ENCODE results near the gene HIVEP2.

Gene HIVEP2

GRCh38 chr6:142925575-142926110, 19.3 kb downstream of the HIVEP2 start:
- H3K36me3 ChIP-seq (replicated peaks): no peaks in the 10 kb centered on the region
- no peaks in the 10 kb centered on the region for H3K27me3 ChIP-seq (ENCODE audit: low read depth)
- no peak for DNase-seq (ENCODE audit: low spot score in 2 of 2)
- in situ Hi-C loops (cut with MboI; ENCODE audit: low sequenced_read_pairs): no loop called here
- no peaks in the 10 kb centered on the region for H3K9me3 ChIP-seq
- H3K4me1 ChIP-seq: peaks cover 14% of the 10 kb centered on the region
- no peak overlapping the region for H3K4me3 ChIP-seq

DNA sequence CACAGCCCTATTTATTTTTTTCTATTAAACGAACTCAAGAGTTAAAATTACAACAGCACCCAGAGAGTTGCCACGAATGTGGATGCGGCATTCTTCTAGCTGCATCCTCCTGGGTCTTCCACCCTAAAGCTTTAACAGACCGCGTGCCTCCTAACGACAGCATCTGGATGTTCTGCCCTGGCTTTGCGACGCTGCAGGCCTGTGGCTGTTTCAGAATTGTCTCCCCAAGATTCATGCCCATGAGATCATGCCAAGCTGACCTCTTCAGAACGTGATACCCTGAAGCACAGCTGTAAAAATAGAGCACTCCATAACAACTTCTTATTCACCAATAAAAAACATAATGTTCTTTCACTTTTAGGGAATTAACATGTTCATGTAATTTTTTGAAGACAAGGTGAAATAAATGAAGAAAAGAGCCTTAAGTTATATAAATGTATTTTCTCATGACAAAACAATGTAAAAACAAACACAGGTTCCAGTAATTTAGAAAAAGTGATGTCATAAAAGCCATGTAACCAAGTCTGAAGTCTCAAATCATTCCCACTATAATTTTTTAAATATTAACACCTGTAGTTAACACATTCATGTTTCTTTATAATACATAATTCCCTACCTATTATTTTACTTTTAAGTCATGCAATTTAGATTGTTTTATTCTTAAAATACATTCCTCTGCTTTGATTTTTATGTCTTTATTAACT, 26.5 kb downstream of the HIVEP2 start:
- no peaks in the 10 kb centered on the region for H3K4me1 ChIP-seq
- no peaks in the 10 kb centered on the region for H3K9me3 ChIP-seq
- H3K36me3 ChIP-seq (replicated peaks): no peaks in the 10 kb centered on the region
- no peaks in the 10 kb centered on the region for H3K27me3 ChIP-seq (ENCODE audit: low read depth)
- in situ Hi-C loops (cut with MboI; ENCODE audit: low sequenced_read_pairs): no loop called here
- H3K4me3 ChIP-seq: no peak overlapping the region
- no peak for DNase-seq (ENCODE audit: low spot score in 2 of 2)

DNA sequence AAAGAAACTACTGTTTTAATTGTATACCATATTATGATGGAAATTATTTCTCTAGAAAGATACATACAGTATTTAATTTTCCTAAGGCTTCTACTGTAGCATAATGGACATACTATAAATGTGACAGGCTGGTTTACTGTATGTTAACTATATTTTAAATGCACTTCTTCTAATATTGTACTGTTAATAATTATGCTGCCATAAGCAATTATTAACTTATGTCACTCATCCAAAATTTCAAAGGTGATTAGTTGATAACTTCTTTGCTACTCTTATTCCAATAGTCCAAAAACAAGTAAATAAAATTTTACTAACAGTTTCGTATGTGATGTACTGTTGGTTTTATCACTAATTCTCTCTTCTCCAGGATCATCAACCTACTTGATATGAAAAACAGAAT, 28.1 kb downstream of the HIVEP2 start:
- Histone ChIP-seq H3K4me1 (no peaks in the 10 kb centered on the region), H3K27me3 (ENCODE audit: low read depth) (no peaks in the 10 kb centered on the region), H3K36me3 (replicated peaks) (no peaks in the 10 kb centered on the region), H3K4me3 (no peak overlapping the region), H3K9me3 (no peaks in the 10 kb centered on the region)
- no peak for DNase-seq (ENCODE audit: low spot score in 2 of 2)
- in situ Hi-C loops (cut with MboI; ENCODE audit: low sequenced_read_pairs): no loop called here

DNA sequence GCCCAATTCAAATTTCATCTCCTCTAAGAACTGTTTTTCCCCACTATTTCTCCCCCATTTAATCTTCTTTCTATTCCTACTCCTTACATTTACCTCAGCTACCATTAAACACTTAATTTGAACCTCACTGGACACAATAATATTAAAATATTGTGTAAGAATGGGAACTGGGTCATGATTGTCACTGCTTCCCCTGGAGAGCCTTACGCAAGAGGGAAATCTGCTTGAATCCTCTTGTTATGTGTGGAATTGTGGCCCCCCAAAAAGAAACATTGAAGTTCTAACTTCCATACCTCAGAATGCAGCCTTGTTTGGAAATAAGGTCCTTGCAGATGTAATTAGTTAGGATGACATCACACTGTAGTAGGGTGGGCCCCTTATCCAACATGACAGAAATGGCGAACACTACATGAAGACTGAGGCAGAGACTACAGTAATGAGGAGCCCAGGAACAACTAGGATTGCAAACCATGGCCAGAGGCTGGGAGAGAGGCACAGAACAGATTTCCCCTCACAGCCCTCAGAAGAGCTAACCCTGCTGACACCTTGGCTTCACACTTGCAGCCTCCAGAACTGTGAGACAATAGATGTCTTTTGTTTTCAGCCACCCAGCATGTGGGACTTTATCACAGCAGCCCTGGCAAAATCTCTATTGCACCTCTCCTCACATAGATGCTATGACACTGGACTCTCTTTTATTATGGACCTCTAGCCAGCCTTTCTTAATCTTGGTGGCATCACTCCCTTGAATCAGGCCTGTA, 29.9 kb downstream of the HIVEP2 start:
- H3K36me3 ChIP-seq (replicated peaks): no peaks in the 10 kb centered on the region
- H3K4me3 ChIP-seq: no peak overlapping the region
- in situ Hi-C loops (cut with MboI; ENCODE audit: low sequenced_read_pairs): no loop called here
- H3K9me3 ChIP-seq: no peaks in the 10 kb centered on the region
- no peak for DNase-seq (ENCODE audit: low spot score in 2 of 2)
- no peaks in the 10 kb centered on the region for H3K27me3 ChIP-seq (ENCODE audit: low read depth)
- no peaks in the 10 kb centered on the region for H3K4me1 ChIP-seq

GRCh38 chr6:142914369-142914768, 30.6 kb downstream of the HIVEP2 start:
- in situ Hi-C loops (cut with MboI; ENCODE audit: low sequenced_read_pairs): no loop called here
- Histone ChIP-seq H3K36me3 (replicated peaks) (no peaks in the 10 kb centered on the region), H3K4me1 (no peaks in the 10 kb centered on the region), H3K4me3 (no peak overlapping the region), H3K27me3 (ENCODE audit: low read depth) (no peaks in the 10 kb centered on the region), H3K9me3 (no peaks in the 10 kb centered on the region)
- DNase-seq (ENCODE audit: low spot score in 2 of 2): no peak

DNA sequence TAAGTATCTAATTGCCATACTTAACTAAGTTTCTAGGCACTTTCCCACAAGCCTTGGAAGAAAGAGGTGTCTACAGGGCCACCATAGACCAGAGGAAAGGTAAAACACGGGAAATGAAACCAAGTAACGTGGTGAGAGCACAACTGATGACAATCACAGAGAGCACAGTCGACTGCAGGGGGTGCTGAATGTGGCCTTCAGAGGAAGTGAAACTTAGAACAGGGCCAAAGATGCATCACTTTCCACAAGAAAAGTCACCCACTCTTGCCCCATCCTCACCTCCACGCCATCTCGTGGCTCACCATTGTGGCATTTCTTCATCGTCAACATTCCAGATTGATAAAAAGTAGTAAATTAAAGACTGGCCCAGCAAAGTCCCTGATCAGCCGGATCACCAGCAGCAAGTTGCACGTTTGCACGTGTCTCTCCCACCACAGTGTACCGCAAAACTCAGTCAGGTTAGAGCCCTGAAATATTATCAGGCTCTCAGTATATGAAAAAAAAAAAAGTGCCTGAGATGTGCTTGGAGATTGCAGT, 31.4 kb downstream of the HIVEP2 start:
- DNase-seq (ENCODE audit: low spot score in 2 of 2): no peak
- in situ Hi-C loops (cut with MboI; ENCODE audit: low sequenced_read_pairs): no loop called here
- H3K4me3 ChIP-seq: no peak overlapping the region
- H3K27me3 ChIP-seq (ENCODE audit: low read depth): no peaks in the 10 kb centered on the region
- H3K36me3 ChIP-seq (replicated peaks): no peaks in the 10 kb centered on the region
- no peaks in the 10 kb centered on the region for H3K9me3 ChIP-seq
- no peaks in the 10 kb centered on the region for H3K4me1 ChIP-seq

DNA sequence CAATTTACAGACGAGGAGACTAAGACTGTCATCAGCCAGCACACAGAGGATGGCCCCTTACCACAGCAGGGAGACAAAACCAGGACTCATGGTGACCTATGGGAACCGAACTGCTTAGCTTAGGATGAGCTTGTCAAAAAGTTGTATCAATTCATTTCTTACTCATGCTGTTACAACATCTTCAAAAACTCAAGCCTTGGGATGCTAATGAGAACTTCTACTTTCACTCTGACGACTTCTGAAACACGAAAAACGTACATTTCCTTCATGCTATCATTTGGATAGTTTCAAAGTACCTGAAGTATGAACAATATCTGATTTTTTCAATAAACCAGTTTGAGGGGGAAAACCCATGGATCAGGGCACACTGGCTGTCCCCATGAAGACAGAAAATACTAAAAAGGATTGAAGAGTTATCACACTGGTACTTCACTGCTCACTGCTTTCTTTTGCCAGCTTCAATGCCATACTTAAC, 31.9 kb downstream of the HIVEP2 start:
- no peaks in the 10 kb centered on the region for H3K4me1 ChIP-seq
- in situ Hi-C loops (cut with MboI; ENCODE audit: low sequenced_read_pairs): no loop called here

GRCh38 chr6:142912125-142912524, 32.9 kb downstream of the HIVEP2 start:
- Histone ChIP-seq H3K4me1 (no peaks in the 10 kb centered on the region), H3K9me3 (no peaks in the 10 kb centered on the region), H3K36me3 (replicated peaks) (no peaks in the 10 kb centered on the region), H3K4me3 (no peak overlapping the region), H3K27me3 (ENCODE audit: low read depth) (no peaks in the 10 kb centered on the region)
- in situ Hi-C loops (cut with MboI; ENCODE audit: low sequenced_read_pairs): no loop called here
- no peak for DNase-seq (ENCODE audit: low spot score in 2 of 2)

More for the DNA sequence above, 31.9 kb downstream of the HIVEP2 start:
- Histone ChIP-seq H3K9me3 (no peaks in the 10 kb centered on the region), H3K27me3 (ENCODE audit: low read depth) (no peaks in the 10 kb centered on the region), H3K36me3 (replicated peaks) (no peaks in the 10 kb centered on the region), H3K4me3 (no peak overlapping the region)
- no peak for DNase-seq (ENCODE audit: low spot score in 2 of 2)

- no peak overlapping the region for H3K4me3 ChIP-seq
- H3K36me3 ChIP-seq (replicated peaks): no peaks in the 10 kb centered on the region
- no peaks in the 10 kb centered on the region for H3K27me3 ChIP-seq (ENCODE audit: low read depth)
- in situ Hi-C loops (cut with MboI; ENCODE audit: low sequenced_read_pairs): no loop called here
- H3K9me3 ChIP-seq: no peaks in the 10 kb centered on the region
- DNase-seq (ENCODE audit: low spot score in 2 of 2): no peak
- H3K4me1 ChIP-seq: no peaks in the 10 kb centered on the region
These were observed 33.5 kb downstream of the HIVEP2 start for GRCh38 chr6:142911430-142911829.

DNA sequence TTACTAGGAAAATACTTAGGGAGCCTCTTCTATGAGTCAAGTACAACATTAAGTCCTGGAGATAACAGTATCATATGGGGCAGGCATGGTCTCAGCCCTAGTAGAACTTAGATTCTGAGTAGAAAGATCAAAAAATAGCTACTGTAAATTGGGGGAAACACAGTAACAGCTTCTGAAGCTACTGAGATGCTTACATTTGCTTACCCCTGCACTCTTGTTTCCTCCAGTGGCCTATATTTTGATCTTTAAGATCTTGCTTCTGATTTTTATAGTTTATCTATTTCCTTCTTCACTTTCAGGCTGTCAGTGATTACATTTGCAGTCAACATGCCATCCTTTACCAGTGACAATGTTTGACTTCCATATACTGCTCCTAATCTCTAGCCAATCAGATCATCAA, 35.3 kb downstream of the HIVEP2 start:
- no peaks in the 10 kb centered on the region for H3K9me3 ChIP-seq
- H3K4me3 ChIP-seq: no peak overlapping the region
- in situ Hi-C loops (cut with MboI; ENCODE audit: low sequenced_read_pairs): no loop called here
- H3K36me3 ChIP-seq (replicated peaks): no peaks in the 10 kb centered on the region
- no peaks in the 10 kb centered on the region for H3K27me3 ChIP-seq (ENCODE audit: low read depth)
- DNase-seq (ENCODE audit: low spot score in 2 of 2): no peak
- no peaks in the 10 kb centered on the region for H3K4me1 ChIP-seq

DNA sequence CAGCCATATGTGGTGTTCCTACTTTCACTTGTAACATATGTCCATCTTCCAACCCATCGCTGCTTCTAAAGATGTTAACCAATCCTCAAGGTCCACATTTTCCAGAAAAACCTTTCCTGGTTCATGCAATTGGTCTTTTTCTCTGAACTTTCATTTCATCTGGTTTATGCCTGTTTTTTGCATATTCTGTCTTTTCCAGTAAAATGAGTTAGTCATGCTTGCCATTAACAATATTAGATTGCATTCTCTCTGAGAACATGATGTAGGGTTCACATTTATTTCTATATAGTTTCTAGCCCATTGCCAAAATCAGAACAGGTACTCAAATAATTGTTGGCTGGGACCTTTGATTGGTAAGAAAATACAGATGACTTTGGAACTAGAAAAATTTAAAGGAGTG, 36.7 kb downstream of the HIVEP2 start:
- Histone ChIP-seq H3K9me3 (no peaks in the 10 kb centered on the region), H3K36me3 (replicated peaks) (no peaks in the 10 kb centered on the region), H3K4me1 (no peaks in the 10 kb centered on the region), H3K4me3 (no peak overlapping the region), H3K27me3 (ENCODE audit: low read depth) (no peaks in the 10 kb centered on the region)
- in situ Hi-C loops (cut with MboI; ENCODE audit: low sequenced_read_pairs): no loop called here
- no peak for DNase-seq (ENCODE audit: low spot score in 2 of 2)

DNA sequence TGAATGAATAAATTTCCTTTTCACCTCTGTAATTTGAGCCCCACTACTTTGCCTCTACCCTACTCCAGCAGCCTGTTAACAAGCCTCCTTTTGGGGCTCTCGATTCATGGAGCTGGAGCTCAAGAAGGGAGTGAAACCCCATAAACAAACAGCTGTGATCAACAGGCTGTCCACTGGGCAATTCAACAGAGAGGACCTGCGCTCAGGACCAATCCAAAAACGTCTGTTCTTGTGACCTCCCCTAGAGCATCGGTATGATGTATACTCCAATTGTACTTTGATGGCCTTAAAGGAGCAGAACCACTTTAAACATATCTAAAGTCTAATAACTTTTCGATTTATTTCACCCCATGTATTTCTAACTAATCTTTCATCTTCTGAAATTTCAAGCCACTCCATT, 37.4 kb downstream of the HIVEP2 start:
- H3K4me1 ChIP-seq: no peaks in the 10 kb centered on the region
- H3K4me3 ChIP-seq: no peak overlapping the region
- no peaks in the 10 kb centered on the region for H3K9me3 ChIP-seq
- in situ Hi-C loops (cut with MboI; ENCODE audit: low sequenced_read_pairs): no loop called here
- no peaks in the 10 kb centered on the region for H3K36me3 ChIP-seq (replicated peaks)
- DNase-seq (ENCODE audit: low spot score in 2 of 2): no peak
- no peaks in the 10 kb centered on the region for H3K27me3 ChIP-seq (ENCODE audit: low read depth)

GRCh38 chr6:142906945-142907470, 38.0 kb downstream of the HIVEP2 start:
- DNase-seq (ENCODE audit: low spot score in 2 of 2): no peak
- no peak overlapping the region for H3K4me3 ChIP-seq
- in situ Hi-C loops (cut with MboI; ENCODE audit: low sequenced_read_pairs): no loop called here
- no peaks in the 10 kb centered on the region for H3K27me3 ChIP-seq (ENCODE audit: low read depth)
- H3K4me1 ChIP-seq: no peaks in the 10 kb centered on the region
- no peaks in the 10 kb centered on the region for H3K9me3 ChIP-seq
- no peaks in the 10 kb centered on the region for H3K36me3 ChIP-seq (replicated peaks)

DNA sequence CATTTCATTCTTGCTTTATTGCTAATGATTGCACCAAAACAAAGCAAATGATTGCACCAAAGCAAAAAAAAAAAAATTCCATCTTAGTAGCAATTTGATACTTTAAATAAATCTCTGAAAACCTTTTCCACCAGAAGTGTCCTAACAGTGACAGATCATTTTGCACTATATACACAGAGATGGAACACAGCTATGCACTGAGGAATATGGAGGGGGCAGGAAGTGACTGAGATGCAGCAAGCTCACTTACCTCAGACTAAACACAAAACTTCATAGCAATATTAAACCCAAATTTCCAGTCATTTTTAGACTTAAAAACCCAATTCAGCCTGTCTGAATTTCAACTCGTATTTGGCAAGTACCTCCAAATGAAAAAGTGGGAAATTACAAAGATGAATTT, 41.2 kb downstream of the HIVEP2 start:
- H3K4me3 ChIP-seq: no peak overlapping the region
- in situ Hi-C loops (cut with MboI; ENCODE audit: low sequenced_read_pairs): no loop called here
- H3K9me3 ChIP-seq: no peaks in the 10 kb centered on the region
- no peak for DNase-seq (ENCODE audit: low spot score in 2 of 2)
- H3K4me1 ChIP-seq: no peaks in the 10 kb centered on the region
- no peaks in the 10 kb centered on the region for H3K27me3 ChIP-seq (ENCODE audit: low read depth)
- no peaks in the 10 kb centered on the region for H3K36me3 ChIP-seq (replicated peaks)

All from HAP-1 (cell line).